A673 (cell line): ENCODE measurements around the gene GPR179. TPM values are rescaled to one million over a fixed set of nuclear protein-coding genes. Genes with fewer than 3 reads are reported as not detected.
A peak's percentile ranks its signal among the peaks of the same experiment; 100 is the strongest.
"Not testable (repeated sequence)": the region's sequence is repeated elsewhere in the genome, so short reads cannot be mapped to it uniquely, and the experiment has no call there.

Experiments
- BruUV-seq: library from RNA; stranded (reverse); fragments of 400-500 nt; replicated peaks from 2 replicates; lab custom pipeline; 2021; lab: Mats Ljungman, UMichigan
- CTCF ChIA-PET: fragments of 300-600 bp; sonication (Branson Sonifier 250); formaldehyde crosslinking; loops from one replicate; lab custom pipeline; 2022; ENCODE audit warnings: antibody characterized with exemption; lab: Charles Lee
- POLR2A ChIA-PET: fragments of 300-600 bp; sonication (Branson Sonifier 250); formaldehyde crosslinking; loops from one replicate; lab custom pipeline; 2022; ENCODE audit warnings: antibody characterized with exemption; ENCODE audit not compliant: low non-redundant PET; lab: Charles Lee
- DNase-seq: peaks from one replicate; pipeline ENCODE4 v3.0.0-alpha.2; 2015; ENCODE audit warnings: low spot score
- H3K27ac ChIP-seq: fragments of 200-600 bp; sonication (generic); 2 replicates; pipeline ENCODE4 v1.5.1; 2016; ENCODE audit warnings: mixed run types, low read depth, mild to moderate bottlenecking, mixed read lengths, antibody characterized with exemption, low read length; ENCODE audit not compliant: poor library complexity, severe bottlenecking
- H3K27me3 ChIP-seq: fragments of 200-600 bp; sonication (generic); replicated peaks from 2 replicates; pipeline ENCODE4 v1.6.1; 2017; ENCODE audit warnings: mixed run types, low read depth, mild to moderate bottlenecking, mixed read lengths, antibody characterized with exemption, low read length; ENCODE audit not compliant: insufficient read depth, poor library complexity
- H3K36me3 ChIP-seq: fragments of 200-600 bp; sonication (generic); 2 replicates; pipeline ENCODE4 v1.6.1; 2016; ENCODE audit warnings: mixed run types, mild to moderate bottlenecking, mixed read lengths, antibody characterized with exemption, low read length; ENCODE audit not compliant: insufficient read depth, poor library complexity, severe bottlenecking
- H3K4me1 ChIP-seq: fragments of 200-600 bp; sonication (generic); 2 replicates; pipeline ENCODE4 v1.6.1; 2017; ENCODE audit warnings: mixed run types, mild to moderate bottlenecking, mixed read lengths, antibody characterized with exemption, low read length; ENCODE audit not compliant: insufficient read depth, poor library complexity, severe bottlenecking
- H3K4me3 ChIP-seq: fragments of 200-600 bp; sonication (generic); 2 replicates; pipeline ENCODE4 v1.5.1; 2016; ENCODE audit warnings: low read depth, mixed run types, mild to moderate bottlenecking, mixed read lengths, low read length; ENCODE audit not compliant: poor library complexity, severe bottlenecking
- H3K9me3 ChIP-seq: fragments of 200-600 bp; sonication (generic); 2 replicates; pipeline ENCODE4 v1.6.1; 2016; ENCODE audit warnings: mixed run types, low read depth, mild to moderate bottlenecking, mixed read lengths, antibody characterized with exemption, low read length; ENCODE audit not compliant: poor library complexity, severe bottlenecking
- CTCF ChIP-seq: fragments of 300-800, 200-600 bp; sonication (generic); conservative IDR thresholded peaks from 2 replicates; pipeline ENCODE4 v1.5.1; 2017; ENCODE audit warnings: low read depth, mild to moderate bottlenecking, antibody characterized with exemption, low read length, moderate library complexity, mixed read lengths
- EZH2 ChIP-seq: fragments of 200-600 bp; sonication (generic); IDR thresholded peaks from 2 replicates; pipeline ENCODE4 v1.6.1; 2017; ENCODE audit warnings: borderline replicate concordance, low read depth, mild to moderate bottlenecking, mixed read lengths, antibody characterized with exemption, low read length; ENCODE audit not compliant: poor library complexity, severe bottlenecking
- intact Hi-C: fragments of 100-400 bp; cut with micrococcal nuclease; formaldehyde crosslinking; loops from one replicate; pipeline ENCODE4 v1.10.0; 2022; ENCODE audit not compliant: unreplicated experiment
- total RNA-seq: library from RNA; stranded (reverse); gene quantifications from 2 replicates; pipeline ENCODE4 v1.2.3, GENCODE V29; 2021

Gene GPR179
- total RNA-seq, 1 experiment from 2014 or later = 0.04 TPM

- H3K27me3 ChIP-seq = no peaks in the 10 kb centered on the region
- H3K4me3 ChIP-seq = no peak overlapping the region
- no peaks in the 10 kb centered on the region for H3K9me3 ChIP-seq
- no TSS peak for BruUV-seq
- intact Hi-C loops = no loop called here
- ChIA-PET CTCF (no interaction called here), POLR2A (no interaction called here)
- H3K27ac ChIP-seq = no peak overlapping the region
- H3K36me3 ChIP-seq = no peaks in the 10 kb centered on the region
- no peak for DNase-seq
- no peak for TF ChIP-seq EZH2
- no peaks in the 10 kb centered on the region for H3K4me1 ChIP-seq
Observed at GRCh38 chr17:38317081-38317480, 26.7 kb downstream of the GPR179 start.

- ChIA-PET POLR2A (no interaction called here), CTCF (no interaction called here)
Observed at GRCh38 chr17:38315497-38315896, 28.3 kb downstream of the GPR179 start.

GRCh38 chr17:38296834-38297517 is 46.8 kb downstream of the GPR179 start, which contains the start of gene MRPL45:
MRPL45 (plus strand) TSS chr17:38297168; CDS start chr17:38297184, 16 bp downstream.
- CTCF ChIA-PET, H3K27ac ChIP-seq, POLR2A ChIA-PET, BruUV-seq, intact Hi-C loops, H3K9me3 ChIP-seq, H3K36me3 ChIP-seq, H3K27me3 ChIP-seq, H3K4me1 ChIP-seq: not testable (repeated sequence)
- DNase-seq = peak; percentile 93
- peak within 1 kb of the TSS; percentile 47 for H3K4me3 ChIP-seq

More at GRCh38 chr17:38315497-38315896, 28.3 kb downstream of the GPR179 start:
- Histone ChIP-seq H3K27ac (no peak overlapping the region), H3K27me3 (no peaks in the 10 kb centered on the region), H3K9me3 (no peaks in the 10 kb centered on the region), H3K4me1 (no peaks in the 10 kb centered on the region), H3K4me3 (no peak overlapping the region), H3K36me3 (no peaks in the 10 kb centered on the region)
- DNase-seq = no peak
- no TSS peak for BruUV-seq
- intact Hi-C loops = no loop called here
- no peak for TF ChIP-seq CTCF
- no peak for TF ChIP-seq EZH2

- intact Hi-C loops, DNase-seq, CTCF ChIA-PET, H3K27me3 ChIP-seq, H3K4me3 ChIP-seq, H3K4me1 ChIP-seq, BruUV-seq, H3K36me3 ChIP-seq, POLR2A ChIA-PET, H3K27ac ChIP-seq, H3K9me3 ChIP-seq: not testable (repeated sequence)
Observed at GRCh38 chr17:38295602-38296365, 48.0 kb downstream of the GPR179 start.

- H3K36me3 ChIP-seq, H3K27ac ChIP-seq, POLR2A ChIA-PET, CTCF ChIA-PET, DNase-seq, H3K4me1 ChIP-seq, BruUV-seq, H3K27me3 ChIP-seq, intact Hi-C loops, H3K4me3 ChIP-seq, H3K9me3 ChIP-seq: not testable (repeated sequence)
Observed at GRCh38 chr17:38289760-38290159, 54.0 kb downstream of the GPR179 start.

GRCh38 chr17:38288217-38288827 is 55.4 kb downstream of the GPR179 start:
- BruUV-seq, H3K4me1 ChIP-seq, H3K9me3 ChIP-seq, CTCF ChIA-PET, POLR2A ChIA-PET, H3K36me3 ChIP-seq, H3K27ac ChIP-seq, H3K4me3 ChIP-seq, H3K27me3 ChIP-seq, intact Hi-C loops: not testable (repeated sequence)
- peak; percentile 1 for DNase-seq
